GM13977 (cell line): ENCODE data around the gene CPEB4.

Experiments
- DNase-seq: peaks from one replicate; pipeline ENCODE4 v3.0.0; 2012; ENCODE audit warnings: low spot score
- CTCF ChIP-seq: IDR thresholded peaks from 2 replicates; pipeline ENCODE4 v1.5.1; 2012; ENCODE audit warnings: mild to moderate bottlenecking, control low read depth; ENCODE audit not compliant: insufficient read depth; ENCODE audit errors: extremely low read depth, missing control alignments
- in situ Hi-C: fragments of 300-500 bp; cut with MboI; formaldehyde crosslinking; loops from one replicate; pipeline ENCODE4 v1.12.0; 2022; ENCODE audit warnings: low sequenced_read_pairs, low pct_unique_long_range_greater_than_20kb, mixed read lengths, inconsistent platforms; ENCODE audit not compliant: unreplicated experiment

Gene CPEB4

DNA sequence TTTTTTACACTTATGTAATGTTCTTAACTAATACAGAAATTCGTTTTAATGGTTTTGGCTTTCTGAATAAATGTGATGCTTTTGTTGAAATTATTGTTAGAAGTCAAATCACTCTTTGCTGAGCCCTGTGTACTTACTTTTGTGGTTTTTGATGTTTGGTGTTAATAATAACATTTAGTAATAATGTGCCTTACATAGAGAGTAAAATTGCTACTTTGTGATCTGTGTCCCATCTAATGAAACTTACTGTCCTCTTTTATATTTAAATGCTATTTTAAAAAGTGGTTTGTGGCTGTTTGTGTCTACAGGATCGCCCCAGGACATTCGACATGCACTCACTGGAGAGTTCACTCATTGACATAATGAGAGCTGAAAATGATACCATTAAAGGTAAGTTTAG, 22.1 kb downstream of the CPEB4 start:
- in situ Hi-C loops, result no loop called here
- TF ChIP-seq CTCF, result no peak
- no peak for DNase-seq

GRCh38 chr5:173911623-173912022, 23.5 kb downstream of the CPEB4 start:
- no peak for TF ChIP-seq CTCF
- DNase-seq, result no peak
- in situ Hi-C loops, result no loop called here

- no peak for TF ChIP-seq CTCF
- DNase-seq, result no peak
- in situ Hi-C loops, result no loop called here
Measured at GRCh38 chr5:173913686-173914321, 25.7 kb downstream of the CPEB4 start.

DNA sequence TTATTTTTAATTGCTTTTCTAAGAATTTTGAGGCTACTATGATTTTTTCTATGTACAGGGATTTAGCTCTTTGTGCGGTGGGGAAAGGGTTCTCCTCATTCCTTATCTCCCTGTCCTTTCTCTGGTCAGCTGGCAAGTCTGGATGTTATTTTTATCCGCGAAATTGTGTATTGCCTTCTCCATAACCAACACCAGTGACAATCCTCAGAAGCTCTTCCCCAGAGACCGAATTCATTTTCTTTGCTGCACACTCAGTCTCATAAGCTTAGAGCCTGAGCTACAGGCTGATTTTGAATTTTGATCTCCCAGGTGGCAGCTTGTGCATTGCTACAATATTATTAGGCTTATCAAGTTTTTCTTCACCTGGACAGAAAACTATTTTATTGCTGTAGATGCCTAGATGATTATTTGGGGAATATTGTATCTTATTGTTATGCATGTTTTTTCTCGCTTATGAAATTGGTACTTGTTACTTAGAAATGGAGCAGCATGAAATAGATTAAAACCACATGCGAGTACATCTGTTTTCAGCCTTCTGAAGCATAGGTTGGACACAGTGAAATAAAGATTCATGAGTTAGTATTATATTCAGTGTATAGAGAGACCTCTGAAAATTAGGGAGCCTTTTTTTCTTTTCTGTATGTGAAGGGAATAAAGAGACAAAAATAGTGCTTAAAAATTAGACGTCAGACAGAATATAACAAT, 27.3 kb downstream of the CPEB4 start:
- in situ Hi-C loops, result no loop called here
- TF ChIP-seq CTCF, result no peak
- DNase-seq, result no peak

DNA sequence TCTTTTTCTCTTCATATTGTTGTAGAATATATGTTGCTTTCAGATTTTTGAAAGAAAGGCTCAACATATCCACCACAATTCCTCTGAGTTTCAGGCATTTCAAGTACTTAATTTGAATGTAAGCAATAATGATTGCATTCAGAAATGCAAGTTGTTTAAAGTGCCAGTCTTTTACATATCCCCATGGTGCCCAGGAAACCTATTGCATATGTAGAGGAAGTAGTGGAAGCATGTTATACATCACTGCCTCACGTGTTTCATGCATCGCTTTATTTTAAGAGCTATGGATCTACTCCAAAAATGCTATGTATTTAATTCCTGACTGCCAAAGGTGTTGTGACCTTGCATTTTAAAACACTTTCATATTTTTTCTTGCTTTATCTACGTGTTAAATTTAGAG, 28.1 kb downstream of the CPEB4 start:
- in situ Hi-C loops, result no loop called here

More for the DNA sequence above, 28.1 kb downstream of the CPEB4 start:
- TF ChIP-seq CTCF, result no peak
- DNase-seq, result no peak
